ENCODE results near the gene TOM1L2. TPM values are rescaled to one million over a fixed set of nuclear protein-coding genes. Genes with fewer than 3 reads are reported as not detected.
"Not testable (repeated sequence)": the region's sequence is repeated elsewhere in the genome, so short reads cannot be mapped to it uniquely, and the experiment has no call there.

TOM1L2 gene
- total RNA-seq, 1 donor from 2014 or later, result 33.7 TPM

- DNase-seq (ENCODE audit: extremely low read depth, low read depth, low spot score), result not testable (repeated sequence)
Measured at GRCh38 chr17:17995887-17996286, 23.7 kb upstream of the TOM1L2 start.

- no peak for DNase-seq (ENCODE audit: extremely low read depth, low read depth, low spot score)
Measured at GRCh38 chr17:17994271-17995069, 22.3 kb upstream of the TOM1L2 start.

GRCh38 chr17:17993852-17994251 is 21.7 kb upstream of the TOM1L2 start:
- DNase-seq (ENCODE audit: extremely low read depth, low read depth, low spot score), result no peak

- no peak for DNase-seq (ENCODE audit: extremely low read depth, low read depth, low spot score)
Measured at GRCh38 chr17:17993366-17993765, 21.2 kb upstream of the TOM1L2 start.

- DNase-seq (ENCODE audit: extremely low read depth, low read depth, low spot score), result no peak
Measured at GRCh38 chr17:17990282-17990681, 18.1 kb upstream of the TOM1L2 start.

GRCh38 chr17:17989618-17990017 is 17.4 kb upstream of the TOM1L2 start:
- no peak for DNase-seq (ENCODE audit: extremely low read depth, low read depth, low spot score)

GRCh38 chr17:17989081-17989480 is 16.9 kb upstream of the TOM1L2 start:
- no peak for DNase-seq (ENCODE audit: extremely low read depth, low read depth, low spot score)

GRCh38 chr17:17988427-17988945 is 16.3 kb upstream of the TOM1L2 start:
- DNase-seq (ENCODE audit: extremely low read depth, low read depth, low spot score), result no peak

- no peak for DNase-seq (ENCODE audit: extremely low read depth, low read depth, low spot score)
Measured at GRCh38 chr17:17987901-17988300, 15.7 kb upstream of the TOM1L2 start.

- DNase-seq (ENCODE audit: extremely low read depth, low read depth, low spot score), result no peak
Measured at GRCh38 chr17:17987187-17987896, 15.1 kb upstream of the TOM1L2 start.

GRCh38 chr17:17985555-17985954 is 13.4 kb upstream of the TOM1L2 start:
- no peak for DNase-seq (ENCODE audit: extremely low read depth, low read depth, low spot score)

- DNase-seq (ENCODE audit: extremely low read depth, low read depth, low spot score), result no peak
Measured at GRCh38 chr17:17985153-17985552, 13.0 kb upstream of the TOM1L2 start.

GRCh38 chr17:17983776-17984175 is 11.6 kb upstream of the TOM1L2 start:
- DNase-seq (ENCODE audit: extremely low read depth, low read depth, low spot score), result no peak

- DNase-seq (ENCODE audit: extremely low read depth, low read depth, low spot score), result no peak
Measured at GRCh38 chr17:17983376-17983775, 11.2 kb upstream of the TOM1L2 start.

GRCh38 chr17:17982801-17983200 is 10.6 kb upstream of the TOM1L2 start:
- no peak for DNase-seq (ENCODE audit: extremely low read depth, low read depth, low spot score)

GRCh38 chr17:17981330-17981729 is 9.1 kb upstream of the TOM1L2 start:
- DNase-seq (ENCODE audit: extremely low read depth, low read depth, low spot score), result no peak

- DNase-seq (ENCODE audit: extremely low read depth, low read depth, low spot score), result no peak
Measured at GRCh38 chr17:17979778-17980177, 7.6 kb upstream of the TOM1L2 start.

GRCh38 chr17:17978481-17979424 is 6.6 kb upstream of the TOM1L2 start:
- DNase-seq (ENCODE audit: extremely low read depth, low read depth, low spot score), result no peak

GRCh38 chr17:17976931-17977570 is 4.9 kb upstream of the TOM1L2 start:
- no peak for DNase-seq (ENCODE audit: extremely low read depth, low read depth, low spot score)

- no peak for DNase-seq (ENCODE audit: extremely low read depth, low read depth, low spot score)
Measured at GRCh38 chr17:17975436-17975835, 3.2 kb upstream of the TOM1L2 start.

GRCh38 chr17:17972952-17973254 is 703 bp upstream of the TOM1L2 start:
- no peak for DNase-seq (ENCODE audit: extremely low read depth, low read depth, low spot score)
